HG03280 (cell line): ENCODE measurements around the gene RMC1.
"Not testable (repeated sequence)": the region's sequence is repeated elsewhere in the genome, so short reads cannot be mapped to it uniquely, and the experiment has no call there.

Source experiments
- ATAC-seq: cut with Tn5 transposase; IDR thresholded peaks from one replicate; pipeline ENCODE4 v1.9.1; 2021; ENCODE audit warnings: mild to moderate bottlenecking, moderate library complexity; ENCODE audit not compliant: unreplicated experiment

RMC1 gene

GRCh38 chr18:23503038-23503962 lies at the start of gene RMC1:
RMC1 (plus strand) TSS chr18:23503511; CDS start chr18:23503619, 108 bp downstream.
- ATAC-seq, result peak; percentile 86

DNA sequence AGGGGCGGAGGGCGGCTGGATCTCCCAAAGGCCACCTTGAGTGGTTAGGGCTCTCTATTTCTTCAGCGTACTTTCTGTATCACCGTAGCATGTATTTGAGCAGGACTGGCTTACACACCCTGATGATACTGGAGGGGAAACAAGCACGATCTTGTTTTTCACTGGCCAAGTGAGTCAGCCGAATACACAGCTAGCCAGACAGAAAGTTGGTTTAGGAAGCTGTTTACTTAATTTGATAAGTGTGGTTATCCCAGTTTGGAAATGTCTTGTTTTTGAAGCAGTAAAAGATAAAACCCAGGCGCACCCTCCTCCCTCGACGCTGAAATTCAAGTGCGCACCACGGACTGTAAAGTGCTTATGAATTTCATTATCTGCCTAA lies 49.6 kb upstream of the RMC1 start:
- ATAC-seq, result no peak

DNA sequence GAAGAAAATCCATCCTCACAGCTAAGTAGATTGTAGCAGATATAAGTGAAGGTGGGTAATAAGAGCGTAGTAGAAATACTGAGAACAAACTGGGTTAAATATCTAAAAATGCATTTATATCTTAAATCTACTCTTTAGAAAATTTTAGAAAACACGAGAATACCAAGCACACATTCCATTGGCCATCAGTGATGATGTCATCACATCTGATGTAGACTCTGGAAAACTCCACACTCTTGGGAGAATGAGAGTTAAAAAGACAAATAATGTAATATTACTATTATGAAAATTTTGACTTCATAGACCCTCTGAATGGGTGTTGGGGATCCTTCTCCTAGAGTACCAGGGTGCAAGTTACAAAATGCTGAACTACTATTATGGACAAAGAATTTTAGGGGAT lies 46.5 kb upstream of the RMC1 start:
- ATAC-seq, result no peak

DNA sequence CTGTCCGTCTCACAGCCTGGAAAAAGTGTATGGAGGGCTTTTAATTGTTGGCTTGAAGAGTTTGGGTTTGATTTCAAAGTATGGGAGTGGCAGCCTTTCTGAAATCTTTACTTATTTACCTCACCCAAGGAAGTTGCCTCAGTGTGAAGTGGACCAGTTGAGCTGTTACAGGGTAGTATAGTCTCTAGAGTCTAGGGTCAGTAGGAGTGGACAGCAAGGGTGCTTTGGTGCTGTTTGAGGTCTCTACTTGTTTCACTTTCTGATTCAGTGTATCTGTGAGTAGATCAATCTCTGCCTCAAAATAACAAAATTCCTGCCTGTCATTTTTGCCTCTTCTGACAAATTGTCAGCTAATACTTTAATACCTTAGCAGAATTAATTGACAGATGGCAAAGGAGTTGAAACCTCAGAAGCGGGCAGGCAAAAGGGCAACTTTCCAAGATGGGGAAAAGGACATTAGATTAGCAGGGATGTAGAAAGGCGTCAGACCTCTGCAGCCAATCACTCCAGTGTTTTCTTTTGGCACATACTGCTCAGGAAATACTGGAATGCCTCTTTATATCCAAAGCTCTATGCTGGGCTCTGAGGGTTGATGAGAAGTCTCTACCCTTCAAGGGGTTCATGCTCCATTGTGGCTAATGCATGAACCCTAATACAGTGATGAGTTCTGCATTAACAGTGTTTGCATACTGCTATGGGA lies 44.3 kb upstream of the RMC1 start:
- no peak for ATAC-seq

DNA sequence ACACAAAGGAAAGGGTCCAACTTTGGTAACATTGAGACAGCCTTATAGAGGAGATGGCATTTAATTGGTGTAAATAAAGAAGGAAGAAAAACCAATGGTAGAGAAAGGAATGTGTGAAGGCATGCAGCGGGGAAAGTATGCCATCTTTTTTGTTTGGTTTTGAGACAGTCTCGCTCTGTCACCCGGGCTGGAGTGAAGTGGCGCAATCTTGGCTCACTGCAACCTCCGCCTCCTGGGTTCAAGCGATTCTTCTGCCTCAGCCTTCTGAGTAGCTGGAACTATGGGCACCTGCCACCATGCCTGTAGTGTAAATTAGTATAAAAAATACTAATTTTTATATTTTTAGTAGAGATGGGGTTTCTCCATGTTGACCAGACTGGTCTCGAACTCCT lies 43.8 kb upstream of the RMC1 start:
- no peak for ATAC-seq

- ATAC-seq, result no peak
Measured at GRCh38 chr18:23460285-23461273, 42.7 kb upstream of the RMC1 start.

DNA sequence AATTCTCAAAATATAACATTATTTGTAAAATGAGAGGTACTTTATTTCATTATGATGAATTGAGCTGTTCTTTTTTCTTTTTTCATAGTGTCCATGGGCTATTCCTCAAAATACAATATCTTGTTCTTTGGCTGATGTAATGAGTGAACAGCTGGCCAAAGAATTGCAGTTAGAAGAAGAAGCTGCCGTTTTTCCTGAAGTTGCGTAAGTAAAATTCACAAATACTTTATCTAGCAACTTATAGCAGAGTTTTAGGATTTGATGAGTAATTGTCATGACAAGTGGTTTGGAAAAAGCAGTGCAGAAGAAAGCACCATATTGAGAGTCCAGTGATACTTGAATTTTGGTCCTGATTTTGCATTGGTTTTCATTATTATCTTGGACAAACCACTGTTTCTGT lies 40.4 kb upstream of the RMC1 start:
- ATAC-seq, result no peak

DNA sequence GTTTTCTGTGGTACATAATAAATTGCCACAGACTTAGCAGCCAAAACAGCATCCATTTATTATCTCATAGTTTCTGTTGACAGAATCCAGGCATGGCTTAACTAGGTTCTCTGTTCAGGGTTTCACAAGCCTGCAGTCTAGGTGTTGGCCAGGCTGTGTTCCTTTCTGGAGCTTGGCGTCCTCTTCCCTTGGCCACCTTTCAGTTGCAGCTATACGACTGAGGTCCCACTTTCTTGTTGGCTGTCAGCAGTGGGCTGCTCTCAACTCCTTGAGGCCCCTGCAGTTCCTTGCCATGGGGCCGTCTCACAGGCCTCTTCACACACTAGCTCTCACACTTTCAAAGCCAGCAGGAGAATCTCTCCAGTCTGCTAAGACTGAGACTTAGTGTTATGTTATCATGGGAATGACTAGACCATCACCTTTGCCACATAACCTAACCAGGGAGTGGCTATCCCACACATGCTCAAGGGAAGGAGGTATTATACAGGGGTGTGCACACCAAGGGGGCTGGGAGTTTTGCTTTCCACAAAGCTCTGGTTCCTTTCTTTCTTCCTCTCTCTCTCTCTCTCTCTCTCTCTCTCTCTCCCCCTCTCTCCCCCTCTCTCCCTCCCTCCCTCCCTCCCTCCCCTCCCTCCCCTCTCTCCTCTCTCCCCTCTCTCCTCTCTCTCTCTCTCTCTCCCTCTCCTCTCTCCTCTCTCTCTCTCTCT lies 34.4 kb upstream of the RMC1 start:
- no peak for ATAC-seq

DNA sequence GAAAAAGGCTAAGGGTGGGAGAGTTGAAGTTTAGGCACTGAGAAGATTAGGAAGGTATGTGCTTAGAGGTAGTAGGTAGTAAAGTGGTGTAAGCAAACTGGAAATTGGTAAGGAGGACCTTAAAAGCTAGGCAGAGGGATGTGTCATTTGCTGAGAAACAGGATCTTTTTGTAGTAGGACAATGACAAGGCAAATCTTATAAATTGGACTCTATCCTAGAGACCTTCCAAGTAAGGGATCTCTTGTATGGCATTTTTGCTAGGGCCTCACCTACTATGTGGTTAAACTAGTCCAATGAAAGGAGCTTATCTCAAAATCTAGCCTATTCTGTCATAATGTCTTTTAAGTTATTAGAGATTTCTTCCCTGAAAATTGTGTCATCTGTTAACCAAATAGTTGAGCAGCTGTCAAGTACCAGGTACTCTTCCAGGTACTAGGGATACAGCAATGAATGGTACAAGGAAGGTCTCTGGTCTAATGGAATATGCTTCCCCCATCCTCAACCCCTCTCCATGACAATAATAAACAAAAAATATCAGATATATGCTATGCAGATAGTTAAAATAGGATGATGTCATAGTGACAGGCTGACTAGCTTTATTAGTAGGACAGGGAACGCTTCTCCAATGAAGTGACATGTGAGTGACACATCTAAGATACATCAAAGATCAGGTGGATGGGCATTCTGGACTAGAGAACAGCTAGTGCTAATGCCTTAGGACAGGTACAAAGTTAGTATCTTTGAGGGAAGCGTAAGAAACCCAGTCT lies 32.5 kb upstream of the RMC1 start:
- ATAC-seq, result no peak

DNA sequence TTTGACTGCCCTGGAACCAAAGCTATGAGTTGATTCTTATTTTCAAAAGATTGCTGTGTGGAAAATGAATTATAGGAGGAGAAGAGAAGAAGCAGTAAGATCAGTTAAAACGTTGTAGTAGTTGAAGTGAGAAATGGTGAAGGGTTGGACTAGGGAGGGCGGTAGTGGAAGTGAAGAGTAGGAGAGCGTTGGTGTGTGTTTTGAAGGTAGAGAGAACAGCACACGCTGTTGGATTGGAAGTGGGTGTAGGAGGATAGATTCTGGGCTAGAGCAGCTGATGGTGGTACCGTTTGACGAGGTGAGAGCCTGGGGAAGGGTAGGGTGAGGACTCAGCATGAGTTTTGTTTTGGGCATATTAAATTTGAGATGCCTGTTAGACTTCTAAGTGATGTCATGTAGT lies 31.8 kb upstream of the RMC1 start:
- ATAC-seq, result no peak

DNA sequence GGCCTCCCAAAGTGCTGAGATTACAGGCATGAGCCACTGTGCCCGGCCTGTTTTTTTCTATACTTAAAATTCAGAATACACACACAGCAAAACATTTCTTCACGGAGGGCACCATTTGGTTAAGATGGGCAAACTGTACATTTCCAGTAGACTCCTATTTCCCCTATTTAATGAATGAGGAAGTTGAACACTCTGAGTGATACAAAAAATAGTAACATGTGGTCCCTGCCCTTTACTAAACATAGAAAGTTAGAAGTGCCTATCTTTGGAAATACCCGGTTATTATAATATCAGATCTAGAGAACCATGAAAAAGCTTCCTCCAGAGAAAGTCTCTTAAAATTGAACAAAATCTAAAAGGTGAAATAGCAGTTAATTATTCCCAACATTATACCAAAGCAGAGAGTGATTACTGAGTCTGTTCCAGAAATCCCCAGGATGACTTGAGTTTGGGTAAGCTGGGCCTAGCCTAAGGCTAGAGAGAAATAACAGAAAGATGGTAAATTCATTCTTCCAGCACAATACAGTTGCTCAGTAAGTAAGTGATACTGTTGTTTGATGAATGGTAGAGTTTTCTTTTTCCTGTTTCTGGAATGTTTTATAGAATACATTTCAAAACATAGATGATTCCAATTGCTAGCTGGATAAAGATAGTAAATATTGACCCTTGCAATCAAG lies 23.3 kb upstream of the RMC1 start:
- no peak for ATAC-seq

- ATAC-seq, result no peak
Measured at GRCh38 chr18:23484561-23485182, 18.6 kb upstream of the RMC1 start.

GRCh38 chr18:23485386-23485785 lies 17.9 kb upstream of the RMC1 start:
- no peak for ATAC-seq

DNA sequence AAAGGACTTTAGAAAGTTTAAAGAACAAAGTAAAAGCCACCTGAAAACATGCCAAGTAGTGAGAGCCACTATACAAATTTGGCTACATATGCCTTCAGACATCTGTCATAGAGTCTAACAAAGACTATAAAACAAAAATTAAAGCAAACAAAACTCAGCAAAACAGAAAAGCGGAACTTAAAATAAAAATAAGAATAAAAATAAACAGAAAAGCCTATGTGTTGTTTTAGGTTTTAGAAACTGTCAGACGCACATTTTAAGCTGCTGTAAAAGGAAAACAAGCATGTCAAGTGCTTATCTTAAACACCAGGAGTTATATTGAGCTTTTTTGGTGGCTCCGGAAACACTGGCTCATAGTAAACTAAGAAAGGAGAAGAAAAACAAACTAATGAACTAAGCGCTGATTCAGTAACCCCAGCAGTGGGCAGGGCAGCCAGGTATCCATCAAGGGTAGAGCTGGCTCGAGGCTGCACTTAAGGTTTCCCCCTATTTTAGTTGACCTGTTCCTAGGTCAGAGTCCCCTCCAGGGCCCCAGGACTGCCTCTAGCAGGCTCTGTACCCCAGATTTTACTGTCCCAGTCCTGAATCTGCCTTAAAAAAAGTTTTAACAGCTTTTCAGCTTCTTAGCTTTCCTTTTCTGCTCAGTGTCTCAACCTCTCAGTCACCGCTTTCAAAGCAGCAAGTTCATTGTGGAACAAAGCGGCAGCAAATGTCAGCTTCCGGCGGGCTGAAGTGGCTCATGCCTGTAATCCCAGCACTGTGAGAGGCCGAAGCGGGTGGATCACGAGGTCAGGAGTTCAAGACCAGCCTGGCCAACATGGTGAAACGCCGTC lies 15.4 kb upstream of the RMC1 start:
- ATAC-seq, result peak; percentile 76

- not testable (repeated sequence) for ATAC-seq
Measured at GRCh38 chr18:23489586-23489985, 13.7 kb upstream of the RMC1 start.

GRCh38 chr18:23493654-23494053 lies 9.7 kb upstream of the RMC1 start:
- ATAC-seq, result no peak

GRCh38 chr18:23494992-23495391 lies 8.3 kb upstream of the RMC1 start:
- ATAC-seq, result no peak
